ENCODE results near the gene SC5D. TPM values are rescaled to one million over a fixed set of nuclear protein-coding genes. Genes with fewer than 3 reads are reported as not detected.

Gene SC5D
- total RNA-seq, result 75.8 TPM

- DNase-seq (ENCODE audit: low spot score), result peak; percentile 96
Measured at GRCh38 chr11:121292495-121293287, at the start of gene SC5D. Gene SC5D, plus strand, starts transcription at chr11:121292771. Its CDS starts 10,605 bp downstream, at chr11:121303376.

GRCh38 chr11:121244884-121245283 lies 47.7 kb upstream of the SC5D start:
- DNase-seq (ENCODE audit: low spot score), result no peak

- no peak for DNase-seq (ENCODE audit: low spot score)
Measured at GRCh38 chr11:121246021-121246768, 46.4 kb upstream of the SC5D start.

DNA sequence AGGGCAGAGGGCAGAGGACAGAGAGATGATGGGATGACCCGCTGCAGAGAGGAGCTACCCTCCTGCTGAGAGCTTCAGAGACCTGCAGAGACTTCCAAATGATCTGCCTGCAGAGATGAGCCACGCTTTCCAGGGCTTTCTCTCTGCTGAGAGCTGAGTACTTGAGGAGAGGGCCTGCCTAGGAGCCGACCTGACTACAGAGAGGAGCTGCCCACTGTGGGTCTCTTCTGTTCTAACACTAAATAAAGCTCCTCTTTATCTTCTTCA lies 45.9 kb upstream of the SC5D start:
- DNase-seq (ENCODE audit: low spot score), result no peak

- no peak for DNase-seq (ENCODE audit: low spot score)
Measured at GRCh38 chr11:121248496-121248895, 44.1 kb upstream of the SC5D start.

DNA sequence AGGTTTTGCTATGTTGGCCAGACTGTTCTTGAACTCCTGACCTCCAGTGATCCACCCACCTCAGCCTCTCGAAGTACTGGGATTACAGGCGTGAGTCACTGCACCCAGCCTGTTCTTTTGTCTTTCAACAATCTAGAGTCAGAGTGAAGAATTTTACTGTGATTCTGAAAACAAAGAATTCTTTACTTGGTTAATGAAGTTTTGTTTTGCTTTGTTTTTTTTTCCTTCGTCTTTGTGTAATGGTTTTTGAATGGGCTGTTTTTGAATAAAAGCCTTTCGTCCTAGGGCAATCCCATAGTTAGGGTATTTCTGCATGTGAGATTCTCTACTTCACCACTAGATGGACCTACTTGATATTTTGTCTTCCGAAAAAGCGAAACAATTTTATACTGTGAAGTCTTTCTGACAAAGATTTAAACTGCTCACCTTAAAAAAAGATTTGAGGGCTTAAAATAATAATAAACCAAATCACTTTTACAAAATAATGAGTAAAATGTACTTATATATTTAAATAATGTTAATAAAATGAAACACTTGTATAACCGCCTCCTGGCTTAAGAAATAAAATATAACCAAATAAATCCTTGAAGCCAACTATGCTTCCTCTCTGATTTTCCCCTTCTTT lies 43.4 kb upstream of the SC5D start:
- no peak for DNase-seq (ENCODE audit: low spot score)

DNA sequence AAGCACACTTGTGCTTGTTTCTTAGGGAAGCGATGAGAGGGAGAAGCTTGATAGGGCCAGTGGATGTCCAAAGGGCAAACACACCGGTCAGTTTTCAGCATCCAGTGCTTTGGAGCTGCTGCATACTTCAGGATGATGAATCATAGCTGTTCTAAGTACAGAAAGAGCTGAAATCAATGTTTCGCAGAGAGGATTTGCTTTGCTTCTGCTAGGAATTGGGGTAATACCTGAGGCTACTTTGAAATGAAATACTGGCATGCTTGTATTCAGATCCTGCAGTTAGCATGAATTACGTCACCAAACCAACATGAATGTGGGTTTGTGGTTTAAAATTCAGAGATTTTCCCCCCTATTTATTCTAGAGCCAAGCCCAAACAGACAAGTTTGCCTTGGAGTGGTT lies 41.7 kb upstream of the SC5D start:
- no peak for DNase-seq (ENCODE audit: low spot score)

- no peak for DNase-seq (ENCODE audit: low spot score)
Measured at GRCh38 chr11:121253951-121254350, 38.6 kb upstream of the SC5D start.

- no peak for DNase-seq (ENCODE audit: low spot score)
Measured at GRCh38 chr11:121254756-121255155, 37.8 kb upstream of the SC5D start.

DNA sequence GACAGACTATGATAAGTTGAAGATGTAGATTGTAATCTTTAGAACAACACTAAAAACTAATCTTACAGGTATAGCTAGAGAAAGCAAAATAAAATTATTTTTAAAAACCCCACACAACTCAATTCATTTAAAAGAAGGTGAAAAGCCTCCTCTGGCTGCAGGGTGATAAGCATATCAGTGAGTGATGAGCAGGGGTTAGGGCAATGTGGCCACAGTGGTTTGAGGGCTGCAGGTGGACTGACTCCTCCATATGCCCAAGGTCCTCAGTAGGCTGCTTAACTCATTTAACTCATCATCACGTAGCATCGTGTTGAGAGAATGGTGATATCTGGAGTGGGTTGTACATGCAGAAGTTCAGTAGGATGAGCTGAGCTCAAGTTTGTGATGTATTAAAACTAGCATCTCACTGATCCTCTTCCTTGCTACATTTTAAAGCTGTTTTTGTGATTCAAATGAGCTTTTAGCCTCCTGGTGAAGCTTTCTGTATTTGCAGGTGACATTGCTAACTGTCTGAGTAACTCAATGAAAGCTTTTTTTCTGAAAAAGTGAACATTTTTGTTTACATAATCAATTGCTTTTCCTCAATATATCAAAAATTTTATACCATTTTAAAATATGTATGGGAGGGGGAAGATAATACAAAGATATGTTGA lies 37.0 kb upstream of the SC5D start:
- DNase-seq (ENCODE audit: low spot score), result no peak

DNA sequence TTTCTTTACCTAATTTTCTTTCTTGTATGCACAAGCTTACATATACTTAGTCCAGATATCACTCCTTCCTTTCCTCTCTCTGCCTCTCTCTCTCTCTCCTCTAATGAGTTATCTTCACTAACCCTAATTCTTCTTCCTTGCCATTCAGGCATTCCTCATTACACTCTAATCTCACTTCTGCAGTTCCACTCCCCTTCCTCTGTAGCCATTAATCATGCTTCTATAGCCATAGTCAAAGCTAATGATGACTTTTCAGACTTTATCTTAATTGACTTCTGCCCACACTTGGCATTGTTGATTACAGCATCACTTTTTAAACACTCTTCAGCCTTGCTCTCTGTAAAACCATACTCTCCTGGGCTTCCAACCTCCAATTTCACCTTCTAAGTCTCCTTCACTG lies 35.3 kb upstream of the SC5D start:
- DNase-seq (ENCODE audit: low spot score), result no peak

DNA sequence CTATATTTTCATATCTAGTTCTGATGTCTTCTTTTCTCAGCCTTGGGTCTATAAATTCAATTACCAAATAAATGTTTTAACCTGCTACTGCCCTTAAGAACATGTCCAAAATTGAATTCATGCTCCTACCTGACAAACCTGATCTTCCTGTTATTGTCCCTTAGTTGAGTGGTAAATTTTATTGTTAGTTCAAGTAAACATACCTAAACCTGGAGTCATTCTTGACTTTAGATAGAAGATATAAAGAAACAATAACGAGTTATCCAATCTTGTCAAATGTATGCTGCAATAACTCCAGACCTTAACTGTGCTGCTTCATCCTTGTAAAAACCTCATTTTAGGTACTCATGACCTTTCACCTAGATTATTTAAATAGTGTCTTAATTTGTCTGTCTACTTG lies 34.6 kb upstream of the SC5D start:
- DNase-seq (ENCODE audit: low spot score), result no peak

GRCh38 chr11:121265586-121265985 lies 27.0 kb upstream of the SC5D start:
- no peak for DNase-seq (ENCODE audit: low spot score)

DNA sequence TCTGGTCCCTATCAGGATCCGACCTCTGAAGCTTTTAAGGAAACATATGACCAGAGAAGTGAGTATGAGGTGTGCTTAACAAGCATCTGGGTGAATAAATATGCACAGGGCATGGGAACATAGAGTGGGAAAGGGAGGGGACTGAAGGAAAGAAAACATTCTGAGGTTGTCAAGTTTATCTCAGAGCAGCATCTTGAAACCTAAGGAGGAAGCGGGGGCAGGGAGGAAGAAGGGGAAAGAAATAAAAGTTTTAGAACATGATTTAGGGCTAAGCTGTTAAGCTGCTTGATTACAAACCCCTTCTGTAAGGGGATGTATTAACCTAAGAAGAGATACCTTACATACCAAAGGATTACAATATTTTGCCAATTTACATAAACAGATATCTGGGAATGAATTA lies 24.0 kb upstream of the SC5D start:
- DNase-seq (ENCODE audit: low spot score), result no peak

GRCh38 chr11:121270001-121270678 lies 22.4 kb upstream of the SC5D start:
- no peak for DNase-seq (ENCODE audit: low spot score)

DNA sequence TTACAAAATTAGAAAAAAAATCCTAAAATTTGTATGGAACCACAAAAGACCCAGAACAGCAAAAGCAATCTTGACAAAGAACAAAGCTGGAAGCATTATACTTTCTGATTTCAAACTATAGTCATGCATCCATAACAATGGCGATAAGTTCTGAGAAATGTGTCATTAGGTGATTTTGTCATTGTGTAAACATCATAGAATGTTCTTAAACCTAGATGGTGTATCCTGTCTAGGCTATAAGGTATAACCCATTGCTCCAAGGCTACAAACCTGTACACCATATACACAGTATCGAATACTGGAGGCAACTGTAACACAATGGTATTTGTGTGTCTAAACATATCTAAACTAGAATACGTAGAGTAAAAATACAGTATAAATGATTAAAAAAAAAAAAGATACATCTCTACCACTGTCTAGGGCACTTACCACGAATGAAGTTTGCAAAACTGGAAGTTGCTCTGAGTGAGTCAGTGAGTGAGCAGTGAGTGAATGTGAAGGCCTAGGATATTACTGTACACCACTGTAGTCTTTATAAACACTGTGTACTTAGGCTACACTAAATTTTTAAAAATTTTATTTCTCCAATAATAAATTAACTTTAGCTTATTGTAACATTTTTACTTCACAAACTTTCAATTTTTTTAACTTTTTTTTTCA lies 18.1 kb upstream of the SC5D start:
- DNase-seq (ENCODE audit: low spot score), result no peak

DNA sequence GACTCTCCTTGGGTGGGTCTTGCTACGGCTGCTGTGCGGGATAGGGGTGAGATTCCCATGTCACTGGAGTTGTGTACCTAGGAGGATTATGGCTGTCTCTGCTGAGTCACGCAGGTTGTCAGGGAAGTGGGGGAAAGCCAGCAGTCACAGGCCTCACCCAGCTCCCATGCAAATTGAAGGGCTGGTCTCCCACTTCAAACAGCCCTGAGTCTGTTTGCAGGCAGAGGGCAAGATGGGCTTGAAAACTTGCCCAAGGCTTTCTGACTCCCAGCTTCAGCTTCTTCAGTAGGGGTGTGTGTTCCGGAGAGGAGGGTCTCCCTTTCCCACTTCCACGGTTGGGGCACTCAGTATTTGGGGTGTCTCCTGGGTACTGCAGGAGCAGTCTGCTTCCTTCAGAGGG lies 10.9 kb upstream of the SC5D start:
- no peak for DNase-seq (ENCODE audit: low spot score)

DNA sequence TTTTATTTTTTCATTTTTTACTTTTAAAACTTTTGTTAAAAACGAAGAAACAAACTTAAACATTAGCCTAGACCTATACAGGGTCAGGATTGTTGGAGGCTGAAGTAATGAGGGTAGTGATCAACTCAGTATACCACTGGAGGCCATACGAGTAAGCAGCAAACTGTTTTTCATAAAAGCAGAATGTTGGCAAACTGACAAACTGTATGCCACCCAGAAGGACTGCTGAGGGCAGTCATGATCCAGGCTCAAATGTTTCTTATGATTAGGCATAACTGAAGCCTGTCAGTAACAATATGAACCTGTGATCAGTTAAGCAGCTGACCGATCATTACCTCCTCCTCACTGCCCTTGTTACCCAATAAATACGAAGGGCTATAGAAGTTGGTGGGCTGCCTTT lies 10.2 kb upstream of the SC5D start:
- no peak for DNase-seq (ENCODE audit: low spot score)

GRCh38 chr11:121282886-121283502 lies 9.6 kb upstream of the SC5D start:
- DNase-seq (ENCODE audit: low spot score), result no peak

DNA sequence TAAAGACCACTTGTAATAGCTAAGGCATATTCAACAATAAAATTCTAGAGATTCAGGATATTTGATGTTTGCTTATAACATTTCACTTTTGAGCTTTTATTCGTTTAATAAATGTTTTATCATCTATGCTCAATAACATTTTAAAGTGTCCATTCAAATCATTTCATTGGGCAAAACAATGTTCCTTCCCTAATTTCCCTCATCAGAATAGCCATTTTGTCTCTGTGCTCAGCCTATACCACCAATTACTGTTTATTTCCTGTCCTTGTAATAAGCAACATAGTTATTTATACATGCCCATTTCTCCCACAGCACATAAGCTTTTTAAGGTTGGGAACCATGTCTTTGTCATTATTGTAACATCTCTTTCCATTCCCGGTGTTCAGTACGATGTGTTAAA lies 1.3 kb upstream of the SC5D start:
- no peak for DNase-seq (ENCODE audit: low spot score)

- no peak for DNase-seq (ENCODE audit: low spot score)
Measured at GRCh38 chr11:121291896-121292494, 576 bp upstream of the SC5D start.

Measured in mucosa of gallbladder (tissue), 1 donor.